ENCODE measurements around the gene PTP4A1. TPM values are rescaled to one million over a fixed set of nuclear protein-coding genes. Genes with fewer than 3 reads are reported as not detected.

PTP4A1 gene
- total RNA-seq (2012; rRNA removed): 53.1 and 60.0 TPM in 2 replicates
- 16.2 and 31.2 TPM in 2 replicates for polyA plus RNA-seq (2012; rRNA removed)
- 1.1 and 3.1 TPM in 2 replicates for polyA plus RNA-seq (2012; cell fraction: cytosol; rRNA removed)
- 1.3 and 21.9 TPM in 2 replicates for polyA plus RNA-seq (2012; cell fraction: nucleus; rRNA removed; ENCODE audit: low replicate concordance)
- Bru-seq, nascent RNA: percentile 26 among the genes with signal in this experiment
- percentile 26 among the genes with signal in this experiment for BruChase-seq, experiment 1, labeled RNA remaining after a 6-hour chase
- percentile 23 among the genes with signal in this experiment for BruChase-seq, experiment 2, labeled RNA remaining after a 2-hour chase
- long read RNA-seq, transcript PTP4A1-203 (5 exons, 2,203 nt): major isoform, 7 of 16 reads
- long read RNA-seq, partial matches to known transcripts: 0 of 16 reads
- long read RNA-seq, other reads (novel, unspliced or antisense): 9 of 16 reads

DNA sequence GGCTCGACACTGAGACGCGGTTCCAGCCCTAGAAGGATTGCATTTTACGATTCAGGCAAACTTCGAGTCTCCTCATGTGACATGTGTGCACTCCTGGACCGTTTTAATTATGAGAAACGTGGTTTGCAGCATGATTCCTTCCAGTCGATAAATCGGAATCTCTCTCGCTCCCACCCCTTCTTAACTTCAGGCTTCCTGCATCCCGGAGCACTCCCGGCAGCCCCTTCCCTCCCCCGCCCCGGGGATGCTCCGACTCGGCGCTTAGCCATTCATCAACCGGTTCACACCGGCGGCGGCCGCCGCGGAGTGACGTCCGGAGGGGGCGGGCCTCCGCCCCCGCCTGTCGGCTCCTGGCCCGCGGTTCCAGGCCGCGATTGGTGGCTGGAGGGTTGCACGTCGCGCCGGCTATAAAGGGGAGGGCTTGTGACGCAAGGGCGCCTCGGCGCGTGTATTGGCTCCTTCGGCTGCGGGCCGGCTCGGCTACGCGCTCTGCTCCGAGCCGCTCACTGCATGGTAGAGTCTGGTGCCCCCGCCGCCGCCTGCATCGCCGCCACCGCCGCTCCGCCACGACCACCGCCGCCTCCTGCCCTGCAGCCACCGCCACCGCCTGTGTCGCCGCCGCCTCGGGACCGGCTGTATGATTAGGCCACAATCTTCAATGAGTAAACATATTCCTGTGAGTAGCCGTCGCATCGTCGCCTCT lies at the start of gene PTP4A1, which contains the start of gene LOC128125822:
Gene PTP4A1, plus strand, starts transcription at position 437 of the 703 bp plus-strand sequence. CDS start 4,401 bp downstream, outside the sequence.
Gene LOC128125822, plus strand, starts transcription at position 437 of the 703 bp plus-strand sequence.
- peak within 1 kb of the TSS; percentile 93 for H3K4me2 ChIP-seq (ENCODE audit: low read depth, low read length)
- peak within 1 kb of the TSS; percentile 75 to 92 for H4K8ac ChIP-seq (ENCODE audit: low read depth in 2 of 2, low read length in 2 of 2)
- DNase-seq (peak; percentile 98), ATAC-seq (ENCODE audit: low read depth) (peak; percentile 93)
- dilution Hi-C loops (cut with HindIII; ENCODE audit: low sequenced_read_pairs, unreplicated experiment): no loop called here
- peaks cover 7% of the 10 kb centered on the region for H3K36me3 ChIP-seq (ENCODE audit: control insufficient read depth, insufficient read depth, low read length)
- H2AK5ac ChIP-seq (ENCODE audit: low read depth, low read length): peak within 1 kb of the TSS; percentile 93
- H3K18ac ChIP-seq (ENCODE audit: low read depth, low read length): peak within 1 kb of the TSS; percentile 90
- peak within 1 kb of the TSS; percentile 53; the same call in 2 of the 3 replicates for H2BK15ac ChIP-seq (ENCODE audit: low read depth, low read length)
- peak within 1 kb of the TSS; percentile 99 for H3K27ac ChIP-seq (ENCODE audit: insufficient read depth, low read length)
- 0% methylated on average over 5 of the region's 73 CpGs; no CpG with 5 or more reads in 1 of the 2 experiments for WGBS, 2 experiments (ENCODE audit: extremely low coverage in 2 of 2, insufficient read length in 1 of 2)
- peak within 1 kb of the TSS; percentile 86 for H4K91ac ChIP-seq (ENCODE audit: insufficient read depth, low read depth, low read length)
- CTCF ChIA-PET: no interaction called here
- H3K9me1 ChIP-seq (ENCODE audit: insufficient read depth, low read length): no peaks in the 10 kb centered on the region
- peak within 1 kb of the TSS; percentile 90 for H3K23ac ChIP-seq (ENCODE audit: low read depth, low read length)
- peak within 1 kb of the TSS; percentile 91 for H3K4ac ChIP-seq (ENCODE audit: low read depth, low read length)
- peak within 1 kb of the TSS; percentile 93 for H3K9ac ChIP-seq (ENCODE audit: low read depth, low read length)
- in situ Hi-C loops (cut with MboI; ENCODE audit: low sequenced_read_pairs): loop anchor here (25.0 kb wide), 1 partner anchor 210 kb away; no protein-coding TSS in a partner anchor
- POLR2A ChIA-PET (ENCODE audit: unreplicated experiment): no interaction called here
- H2BK20ac ChIP-seq (ENCODE audit: low read depth, low read length): peak within 1 kb of the TSS; percentile 65
- intact Hi-C loops (cut with micrococcal nuclease): loop anchor here (2.0 to 10.0 kb wide), 4 partner anchors 45 to 117 kb away; no protein-coding TSS in a partner anchor
- H4K5ac ChIP-seq (ENCODE audit: low read depth, low read length): peak within 1 kb of the TSS; percentile 87
- peaks cover 33% of the 10 kb centered on the region for H4K20me1 ChIP-seq (ENCODE audit: insufficient read depth, low read length)
- H3K27me3 ChIP-seq (ENCODE audit: control insufficient read depth, insufficient read depth, low read length): no peaks in the 10 kb centered on the region
- H3K56ac ChIP-seq (ENCODE audit: extremely low read depth, insufficient read depth, low read length): peak within 1 kb of the TSS; percentile 90
- H2AK9ac ChIP-seq (replicated peaks; ENCODE audit: low read depth, low read length, poor library complexity): peak within 1 kb of the TSS; percentile 98
- peak; percentile 66 for TF ChIP-seq MXI1 (IDR thresholded peaks at IDR 0.05; ENCODE audit: borderline replicate concordance, low read depth, low read length)
- peak; percentile 84; the same call in 1 of the 2 replicates for TF ChIP-seq MAZ (IDR thresholded peaks at IDR 0.05; ENCODE audit: borderline replicate concordance, low read depth, low read length)
- peak; percentile 99 for TF ChIP-seq POLR2A (IDR thresholded peaks at IDR 0.05; ENCODE audit: low read depth, low read length)
- TF ChIP-seq CEBPB (IDR thresholded peaks at IDR 0.05; ENCODE audit: low read depth, low read length): peak; percentile 84
- TF ChIP-seq SMC3 (IDR thresholded peaks at IDR 0.05; ENCODE audit: low read depth, low read length): no peak
- no peak for TF ChIP-seq MAFK (IDR thresholded peaks at IDR 0.05; ENCODE audit: low read depth, low read length)
- TF ChIP-seq USF2 (IDR thresholded peaks at IDR 0.05; ENCODE audit: low read depth, low read length): peak; percentile 25; the same call in 1 of the 2 replicates
- peak; percentile 19 for TF ChIP-seq CHD1 (IDR thresholded peaks at IDR 0.05; ENCODE audit: low read depth, low read length)
- BruUV-seq (replicated peaks): no TSS peak
- peak within 1 kb of the TSS; percentile 85 for H3K4me3 ChIP-seq (ENCODE audit: insufficient read depth, low read depth, low read length)
- H2AFZ ChIP-seq (replicated peaks; ENCODE audit: low read length, poor library complexity): peak within 1 kb of the TSS; percentile 89
- peak within 1 kb of the TSS; percentile 90 for H2BK5ac ChIP-seq (ENCODE audit: low read depth, low read length, poor library complexity, severe bottlenecking)
- no peaks in the 10 kb centered on the region for H3K4me1 ChIP-seq (ENCODE audit: control insufficient read depth, insufficient read depth, low read length)
- no peaks in the 10 kb centered on the region for H3K9me3 ChIP-seq (ENCODE audit: control insufficient read depth, insufficient read depth, low read length)
- peak within 1 kb of the TSS; percentile 53 for H2BK120ac ChIP-seq (ENCODE audit: low read depth, low read length)
- peaks cover 0 to 10% of the 10 kb centered on the region in 2 experiments; a peak in 2 of 4 replicates for H3K79me1 ChIP-seq (ENCODE audit: low read depth in 1 of 2, low read length in 2 of 2)
- H3K14ac ChIP-seq (replicated peaks; ENCODE audit: low read depth, low read length): peak within 1 kb of the TSS; percentile 80
